CD14-positive monocyte (primary cell): ENCODE measurements around the gene TRIM60. TPM values are rescaled to one million over a fixed set of nuclear protein-coding genes. Genes with fewer than 3 reads are reported as not detected.
"Not testable (repeated sequence)": the region's sequence is repeated elsewhere in the genome, so short reads cannot be mapped to it uniquely, and the experiment has no call there.

Experiments
- DNase-seq, 3 donors: peaks; one replicate each; pipeline ENCODE4 v3.0.0-alpha.2; 2011 to 2022
- H2AFZ ChIP-seq: 2 replicates; pipeline ENCODE4 v1.6.0; 2012; ENCODE audit warnings: mild to moderate bottlenecking, low read depth, low read length, inconsistent platforms; ENCODE audit not compliant: insufficient read depth, poor library complexity, severe bottlenecking
- H3K27ac ChIP-seq, 2 donors: 1 replicate in 1 of 2; 2 replicates in 1 of 2; pipeline ENCODE4 v1.5.1; 2012 to 2013; ENCODE audit warnings: low read length in 2 of 2, control low read depth in 1 of 2, inconsistent platforms in 1 of 2, low read depth in 1 of 2, mild to moderate bottlenecking in 1 of 2
- H3K27me3 ChIP-seq, 2 donors: one replicate each; pipeline versions ENCODE4 v1.6.0 to v1.6.1; 2011 to 2013; ENCODE audit warnings: low read length in 2 of 2; ENCODE audit not compliant: control insufficient read depth in 2 of 2, insufficient read depth in 2 of 2
- H3K36me3 ChIP-seq, 2 donors: replicated peaks in 1 of 2; 1 replicate in 1 of 2; 2 replicates in 1 of 2; pipeline versions ENCODE4 v1.5.1 to v1.6.1; 2012 to 2013; ENCODE audit warnings: low read length in 2 of 2, control low read depth in 1 of 2, inconsistent platforms in 1 of 2, mild to moderate bottlenecking in 1 of 2; ENCODE audit not compliant: insufficient read depth in 2 of 2, control insufficient read depth in 1 of 2
- H3K4me1 ChIP-seq, 2 donors: 1 replicate in 1 of 2; 2 replicates in 1 of 2; pipeline versions ENCODE4 v1.5.1 to v1.6.1; 2012 to 2013; ENCODE audit warnings: low read length in 2 of 2, control low read depth in 1 of 2, inconsistent platforms in 1 of 2, mild to moderate bottlenecking in 1 of 2, moderate library complexity in 1 of 2; ENCODE audit not compliant: insufficient read depth in 2 of 2, control insufficient read depth in 1 of 2
- H3K4me2 ChIP-seq: replicated peaks from 2 replicates; pipeline ENCODE3; 2012; ENCODE audit warnings: low read length, moderate library complexity, mild to moderate bottlenecking; ENCODE audit not compliant: poor library complexity, severe bottlenecking; ENCODE audit errors: extremely low read depth
- H3K4me3 ChIP-seq, 3 experiments: fragments of 200-600 bp in 1 of 3; sonication (generic) in 1 of 3; replicated peaks in 1 of 3; 1 replicate in 2 of 3; 2 replicates in 1 of 3; pipeline ENCODE4 v1.5.1; 2011 to 2013; ENCODE audit warnings: low read length in 3 of 3, mild to moderate bottlenecking in 3 of 3, control low read depth in 2 of 3, low read depth in 2 of 3, inconsistent platforms in 1 of 3, moderate library complexity in 1 of 3
- H3K79me2 ChIP-seq: 2 replicates; pipeline ENCODE4 v1.6.0; 2012; ENCODE audit warnings: mild to moderate bottlenecking, control low read depth, inconsistent platforms, low read length, moderate library complexity; ENCODE audit not compliant: insufficient read depth
- H3K9ac ChIP-seq: 2 replicates; pipeline ENCODE4 v1.6.0; 2017; ENCODE audit warnings: low read length, mild to moderate bottlenecking; ENCODE audit not compliant: insufficient read depth, poor library complexity, severe bottlenecking
- H3K9me3 ChIP-seq, 2 donors: replicated peaks in 1 of 2; 1 replicate in 1 of 2; 2 replicates in 1 of 2; pipeline versions ENCODE4 v1.5.1 to v1.6.1; 2012 to 2013; ENCODE audit warnings: low read length in 2 of 2, control low read depth in 1 of 2; ENCODE audit not compliant: control insufficient read depth in 1 of 2, insufficient read depth in 1 of 2
- H4K20me1 ChIP-seq: 2 replicates; pipeline ENCODE4 v1.6.0; 2012; ENCODE audit warnings: mild to moderate bottlenecking, low read length, control low read depth, moderate library complexity; ENCODE audit not compliant: insufficient read depth
- H3K27ac Mint-ChIP-seq, 7 donors: one replicate each; pipeline ENCODE4 v1.8.0; 2020; ENCODE audit warnings: mild to moderate bottlenecking in 7 of 7, mixed read lengths in 7 of 7, moderate library complexity in 6 of 7, inconsistent platforms in 2 of 7
- H3K27me3 Mint-ChIP-seq, 3 donors: one replicate each; pipeline ENCODE4 v1.8.0; 2021 to 2022; ENCODE audit warnings: low read depth in 3 of 3, mild to moderate bottlenecking in 3 of 3, mixed read lengths in 3 of 3, moderate library complexity in 3 of 3, inconsistent platforms in 1 of 3
- H3K36me3 Mint-ChIP-seq, 2 donors: one replicate each; pipeline ENCODE4 v1.8.0; 2020; ENCODE audit warnings: mixed read lengths in 2 of 2, inconsistent platforms in 1 of 2, mild to moderate bottlenecking in 1 of 2
- H3K4me1 Mint-ChIP-seq: one replicate; pipeline ENCODE4 v1.8.0; 2020; ENCODE audit warnings: mild to moderate bottlenecking, mixed read lengths
- H3K4me3 Mint-ChIP-seq, 2 donors: one replicate each; pipeline ENCODE4 v1.8.0; 2020; ENCODE audit warnings: mild to moderate bottlenecking in 2 of 2, mixed read lengths in 2 of 2, moderate library complexity in 1 of 2
- H3K9me3 Mint-ChIP-seq, 7 donors: one replicate each; pipeline ENCODE4 v1.8.0; 2020 to 2022; ENCODE audit warnings: mixed read lengths in 7 of 7, mild to moderate bottlenecking in 6 of 7, moderate library complexity in 6 of 7, inconsistent platforms in 2 of 7
- CTCF ChIP-seq: fragments of 200-600 bp; IDR thresholded peaks from one replicate; pipeline ENCODE4 v1.8.0; 2022; ENCODE audit warnings: antibody characterized with exemption, mild to moderate bottlenecking
- WGBS: methylation state at CpG from one replicate; pipeline ENCODE4 v1.1.5; 2013; ENCODE audit warnings: missing lambda C conversion rate; ENCODE audit not compliant: insufficient coverage; 5-methylcytosine and 5-hydroxymethylcytosine counted together
- intact Hi-C, 2 donors: fragments of 100-400 bp; cut with micrococcal nuclease; formaldehyde crosslinking; loops; one replicate each; pipeline versions ENCODE4 v1.15.0 to v1.15.1; 2023
- polyA plus RNA-seq, 3 donors: library from polyadenylated mRNA; depleted of rRNA in 1 of 3; unstranded in 2 of 3; stranded (reverse) in 1 of 3; fragments of 300-500 nt in 2 of 3; fragments of >200 nt in 1 of 3; fragmentation: Illumina TruSeq in 2 of 3; gene quantifications; 1 replicate in 2 of 3; 2 replicates in 1 of 3; pipeline ENCODE4 v1.2.3, GENCODE V29; 2012 to 2021

Gene TRIM60
- polyA plus RNA-seq, 3 donors = not detected

- intact Hi-C loops = no loop called here
- H3K4me1 ChIP-seq = no peaks in the 10 kb centered on the region
- H3K27ac ChIP-seq = no peak overlapping the region
- Mint-ChIP-seq H3K4me1 (no peaks in the 10 kb centered on the region), H3K36me3 (no peaks in the 10 kb centered on the region), H3K27me3 (peaks cover 0 to 4% (median 2%) of the 10 kb centered on the region in 3 donors), H3K27ac (no peak overlapping the region), H3K4me3 (no peak overlapping the region), H3K9me3 (peaks cover 0 to 4% (median 1%) of the 10 kb centered on the region in 7 donors)
- no peak for TF ChIP-seq CTCF
- no peak overlapping the region for H3K9ac ChIP-seq
- H3K27me3 ChIP-seq = no peaks in the 10 kb centered on the region
- WGBS = 75% methylated on average over 5 of the region's 5 CpGs
- DNase-seq = no peak
- no peaks in the 10 kb centered on the region for H4K20me1 ChIP-seq
- no peak overlapping the region for H3K4me2 ChIP-seq
- no peaks in the 10 kb centered on the region for H3K9me3 ChIP-seq
- no peak overlapping the region for H3K4me3 ChIP-seq
- H3K36me3 ChIP-seq = no peaks in the 10 kb centered on the region
- H2AFZ ChIP-seq = no peak overlapping the region
- H3K79me2 ChIP-seq = no peaks in the 10 kb centered on the region
These were observed 14.8 kb upstream of the TRIM60 start for GRCh38 chr4:165016971-165017370.

GRCh38 chr4:165019995-165020394 is 11.8 kb upstream of the TRIM60 start:
- H3K4me1 ChIP-seq, H3K4me2 ChIP-seq, intact Hi-C loops, H3K79me2 ChIP-seq, H3K9ac ChIP-seq, H3K27me3 Mint-ChIP-seq, DNase-seq, H3K27ac Mint-ChIP-seq, H3K27ac ChIP-seq, H3K9me3 Mint-ChIP-seq, H2AFZ ChIP-seq, H3K4me3 Mint-ChIP-seq, H3K9me3 ChIP-seq, H3K4me1 Mint-ChIP-seq, H4K20me1 ChIP-seq, H3K36me3 Mint-ChIP-seq, H3K36me3 ChIP-seq, H3K27me3 ChIP-seq, H3K4me3 ChIP-seq: not testable (repeated sequence)
- 93% methylated on average over 3 of the region's 30 CpGs for WGBS

- H3K27ac Mint-ChIP-seq = not testable (repeated sequence)
These were observed 6.0 kb upstream of the TRIM60 start for GRCh38 chr4:165025782-165026181.

More at GRCh38 chr4:165025782-165026181, 6.0 kb upstream of the TRIM60 start:
- H3K9me3 ChIP-seq, H3K27ac ChIP-seq, H3K4me3 Mint-ChIP-seq, intact Hi-C loops, H3K36me3 ChIP-seq, H3K4me3 ChIP-seq, H2AFZ ChIP-seq, H3K27me3 ChIP-seq, H3K9ac ChIP-seq, DNase-seq, H3K36me3 Mint-ChIP-seq, H3K4me1 Mint-ChIP-seq, H3K27me3 Mint-ChIP-seq, H4K20me1 ChIP-seq, H3K4me1 ChIP-seq, H3K4me2 ChIP-seq, H3K79me2 ChIP-seq: not testable (repeated sequence)
- WGBS = 100% methylated on average over 3 of the region's 8 CpGs
- peaks cover 0 to 14% (median 2%) of the 10 kb centered on the region in 7 donors for H3K9me3 Mint-ChIP-seq
